Measurements from ENCODE around the gene LRP10. TPM values are rescaled to one million over a fixed set of nuclear protein-coding genes. Genes with fewer than 3 reads are reported as not detected.

The LRP10 gene
- polyA plus RNA-seq, 3 donors, result 71.4 to 94.4 (median 83.1) TPM

- DNase-seq (ENCODE audit: extremely low read depth in 1 of 11, low read depth in 9 of 11, low spot score in 4 of 11), result no peak
These were observed 56.9 kb downstream of the LRP10 start for GRCh38 chr14:22928237-22929103.

- DNase-seq (ENCODE audit: extremely low read depth in 1 of 11, low read depth in 9 of 11, low spot score in 4 of 11), result peak; percentile 97 to 100 (median 99)
These were observed 57.8 kb downstream of the LRP10 start, which contains the start of gene PRMT5 for GRCh38 chr14:22929104-22929960. PRMT5 (minus strand) TSS chr14:22929376; CDS start chr14:22929361, 15 bp downstream.

GRCh38 chr14:22929961-22930364, 58.4 kb downstream of the LRP10 start:
- DNase-seq (ENCODE audit: extremely low read depth in 1 of 11, low read depth in 9 of 11, low spot score in 4 of 11), result peak in 3 of 11 donors; percentile 15 to 29 (median 29)

Other genes with a start within 250 kb of the LRP10 start
- under 1 TPM; 0.16 to 0.33 (median 0.22) TPM for gene OR6J1, start 227.4 kb upstream of the LRP10 start, polyA plus RNA-seq (ENCODE audit: insufficient read length in 3 of 3)
- gene OXA1L, start 105.1 kb upstream of the LRP10 start, polyA plus RNA-seq (ENCODE audit: insufficient read length in 3 of 3), result 100 to 1,000 TPM; 134 to 142 (median 136) TPM
- gene SLC7A7, start 56.3 kb upstream of the LRP10 start, polyA plus RNA-seq (ENCODE audit: insufficient read length in 3 of 3), result 100 to 1,000 TPM; 106 to 125 (median 119) TPM
- gene MRPL52, start 41.9 kb upstream of the LRP10 start, polyA plus RNA-seq (ENCODE audit: insufficient read length in 3 of 3), result 100 to 1,000 TPM in 1 of 3 donors, 10 to 100 TPM in 2; 76.1 to 108 (median 97.7) TPM
- gene MMP14, start 35.2 kb upstream of the LRP10 start, polyA plus RNA-seq (ENCODE audit: insufficient read length in 3 of 3), result 100 to 1,000 TPM; 130 to 170 (median 135) TPM
- gene REM2, start 11.5 kb downstream of the LRP10 start, polyA plus RNA-seq (ENCODE audit: insufficient read length in 3 of 3), result 1 to 10 TPM; 1.5 to 1.9 (median 1.5) TPM
- 100 to 1,000 TPM; 111 to 140 (median 120) TPM for gene RBM23, start 47.4 kb downstream of the LRP10 start, polyA plus RNA-seq (ENCODE audit: insufficient read length in 3 of 3)
- gene PRMT5, start 57.6 kb downstream of the LRP10 start, polyA plus RNA-seq (ENCODE audit: insufficient read length in 3 of 3), result 100 to 1,000 TPM; 147 to 158 (median 149) TPM
- gene HAUS4, start 85.3 kb downstream of the LRP10 start, polyA plus RNA-seq (ENCODE audit: insufficient read length in 3 of 3), result 10 to 100 TPM; 53.3 to 58.6 (median 57.0) TPM
- gene AJUBA, start 110.8 kb downstream of the LRP10 start, polyA plus RNA-seq (ENCODE audit: insufficient read length in 3 of 3), result 100 to 1,000 TPM in 1 of 3 donors, 10 to 100 TPM in 2; 80.7 to 100 (median 95.1) TPM
- 10 to 100 TPM; 18.5 to 24.4 (median 19.0) TPM for gene C14orf93, start 138.4 kb downstream of the LRP10 start, polyA plus RNA-seq (ENCODE audit: insufficient read length in 3 of 3)
- 100 to 1,000 TPM; 203 to 259 (median 237) TPM for gene PSMB5, start 163.2 kb downstream of the LRP10 start, polyA plus RNA-seq (ENCODE audit: insufficient read length in 3 of 3)
- gene PSMB11, start 170.5 kb downstream of the LRP10 start, polyA plus RNA-seq (ENCODE audit: insufficient read length in 3 of 3), result not detected
- 10 to 100 TPM; 21.7 to 37.3 (median 29.0) TPM for gene CDH24, start 185.8 kb downstream of the LRP10 start, polyA plus RNA-seq (ENCODE audit: insufficient read length in 3 of 3)
- 100 to 1,000 TPM; 253 to 342 (median 271) TPM for gene ACIN1, start 223.4 kb downstream of the LRP10 start, polyA plus RNA-seq (ENCODE audit: insufficient read length in 3 of 3)
- gene C14orf119, start 223.8 kb downstream of the LRP10 start, polyA plus RNA-seq (ENCODE audit: insufficient read length in 3 of 3), result 10 to 100 TPM; 68.8 to 88.5 (median 86.0) TPM
- not detected for gene CIROP, start 233.2 kb downstream of the LRP10 start, polyA plus RNA-seq (ENCODE audit: insufficient read length in 3 of 3)
- under 1 TPM; 0.15 to 0.22 (median 0.16) TPM for gene CEBPE, start 247.5 kb downstream of the LRP10 start, polyA plus RNA-seq (ENCODE audit: insufficient read length in 3 of 3)

All from renal cortex interstitium (tissue), 11 donors.